Right lobe of liver (tissue), 6 donors: Measurements from ENCODE around the gene FGGY. TPM values are rescaled to one million over a fixed set of nuclear protein-coding genes. Genes with fewer than 3 reads are reported as not detected.

Source experiments
- ATAC-seq, 4 donors: fragments of 200-7000 bp; cut with Tn5 transposase; one replicate each; pipeline ENCODE4 v1.9.1; 2020; ENCODE audit warnings: mild to moderate bottlenecking in 4 of 4, moderate library complexity in 4 of 4
- DNase-seq, 3 donors: peaks; one replicate each; pipeline ENCODE4 v3.0.0-alpha.2; 2020
- H3K27ac ChIP-seq, 3 donors: fragments of 200-600 bp; one replicate each; pipeline ENCODE4 v1.8.0; 2022
- H3K27me3 ChIP-seq, 2 donors: fragments of 200-600 bp; one replicate each; pipeline ENCODE4 v1.8.0; 2022
- H3K36me3 ChIP-seq, 4 donors: fragments of 200-600 bp; sonication (generic) in 1 of 4; one replicate each; pipeline versions ENCODE4 v1.5.1 to v1.8.0; 2017 to 2022; ENCODE audit warnings: control low read depth in 1 of 4
- H3K4me1 ChIP-seq, 4 donors: fragments of 200-600 bp; sonication (generic) in 1 of 4; one replicate each; pipeline versions ENCODE4 v1.5.1 to v1.8.0; 2017 to 2022; ENCODE audit warnings: control low read depth in 1 of 4
- H3K4me3 ChIP-seq, 3 donors: fragments of 200-600 bp; one replicate each; pipeline ENCODE4 v1.8.0; 2022
- H3K9me3 ChIP-seq, 4 donors: fragments of 200-600 bp; sonication (generic) in 1 of 4; one replicate each; pipeline versions ENCODE4 v1.5.1 to v1.8.0; 2017 to 2022; ENCODE audit warnings: control low read depth in 1 of 4
- POLR2A ChIP-seq: fragments of 450-650 bp; IDR thresholded peaks from one replicate; pipeline ENCODE4 v1.6.1; 2017; ENCODE audit warnings: antibody characterized with exemption, mild to moderate bottlenecking
- WGBS: methylation state at CpG from one replicate; pipeline ENCODE4 v1.1.6; 2018; ENCODE audit warnings: low coverage, low lambda C conversion rate; ENCODE audit not compliant: insufficient coverage; ENCODE audit errors: missing lambda C conversion rate; 5-methylcytosine and 5-hydroxymethylcytosine counted together
- intact Hi-C, 2 donors: fragments of 100-400 bp; cut with DNase I; formaldehyde crosslinking; loops; one replicate each; pipeline versions ENCODE4 v1.11.2 to v1.14.1; 2022
- total RNA-seq, 6 experiments: library from RNA; depleted of rRNA in 2 of 6; stranded (reverse); fragments of >200 nt in 2 of 6; fragmentation: NEBNext Ultra II Directional in 3 of 6; extraction: Animal tissue kit (Norgen Biotek cat#: 25700) in 3 of 6; gene quantifications; one replicate each; pipeline versions ENCODE4 v1.1.0 to v1.2.4, GENCODE V29; 2016 to 2023
- TF ChIP-seq, protein P1 (sequence below), 4 donors: fragments of 200-600 bp in 3 of 4; fragments of 450-650 bp in 1 of 4; IDR thresholded peaks; one replicate each; pipeline versions ENCODE4 v1.5.1 to v1.8.0; 2016 to 2022; ENCODE audit warnings: antibody characterized with exemption in 4 of 4, mild to moderate bottlenecking in 2 of 4
- donor health status: DM: no; HTN: yes; CAD: no.
- donor health status: DM: no; HTN: no; CAD: no.
- donor health status: DM: no; HTN: no; CAD: no.
- donor health status: DM: no; HTN: yes; CAD: no.
- donor health status: DM: no; HTN: yes; CAD: no.

FGGY gene
- total RNA-seq, 6 experiments from 2014 or later: 45.5 to 84.2 (median 58.7) TPM

DNA sequence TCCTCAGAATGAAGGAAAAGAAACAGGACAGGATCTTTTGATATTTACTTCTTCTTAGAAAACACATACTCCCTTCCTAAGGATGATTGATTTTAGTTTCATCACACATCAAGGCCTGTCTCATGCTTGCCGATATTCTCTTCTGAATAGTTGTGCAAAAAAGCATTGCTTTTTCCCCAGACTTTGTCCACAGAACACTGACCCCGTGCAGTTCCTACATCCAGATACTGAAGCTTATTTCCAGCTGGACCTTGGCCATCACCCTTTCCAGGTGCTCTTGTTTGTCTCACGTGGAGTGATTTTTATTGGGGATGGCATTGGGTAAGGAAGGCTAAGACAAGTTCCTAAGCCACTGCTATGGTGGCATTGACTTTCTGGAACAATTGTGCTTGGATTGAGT is 320.5 kb downstream of the FGGY start:
- no peak for TF ChIP-seq POLR2A
- TF ChIP-seq, protein P1, sequence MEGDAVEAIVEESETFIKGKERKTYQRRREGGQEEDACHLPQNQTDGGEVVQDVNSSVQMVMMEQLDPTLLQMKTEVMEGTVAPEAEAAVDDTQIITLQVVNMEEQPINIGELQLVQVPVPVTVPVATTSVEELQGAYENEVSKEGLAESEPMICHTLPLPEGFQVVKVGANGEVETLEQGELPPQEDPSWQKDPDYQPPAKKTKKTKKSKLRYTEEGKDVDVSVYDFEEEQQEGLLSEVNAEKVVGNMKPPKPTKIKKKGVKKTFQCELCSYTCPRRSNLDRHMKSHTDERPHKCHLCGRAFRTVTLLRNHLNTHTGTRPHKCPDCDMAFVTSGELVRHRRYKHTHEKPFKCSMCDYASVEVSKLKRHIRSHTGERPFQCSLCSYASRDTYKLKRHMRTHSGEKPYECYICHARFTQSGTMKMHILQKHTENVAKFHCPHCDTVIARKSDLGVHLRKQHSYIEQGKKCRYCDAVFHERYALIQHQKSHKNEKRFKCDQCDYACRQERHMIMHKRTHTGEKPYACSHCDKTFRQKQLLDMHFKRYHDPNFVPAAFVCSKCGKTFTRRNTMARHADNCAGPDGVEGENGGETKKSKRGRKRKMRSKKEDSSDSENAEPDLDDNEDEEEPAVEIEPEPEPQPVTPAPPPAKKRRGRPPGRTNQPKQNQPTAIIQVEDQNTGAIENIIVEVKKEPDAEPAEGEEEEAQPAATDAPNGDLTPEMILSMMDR (IDR thresholded peaks at IDR 0.05): no peak
- H3K9me3 ChIP-seq: no peaks in the 10 kb centered on the region
- H3K36me3 ChIP-seq: no peaks in the 10 kb centered on the region
- WGBS: 26% methylated on average over 3 of the region's 3 CpGs
- DNase-seq (peak in 1 of 3 donors; percentile 59), ATAC-seq (peak; percentile 28 to 85 (median 66))
- H3K4me3 ChIP-seq: no peak overlapping the region
- peaks cover 0 to 19% (median 0%) of the 10 kb centered on the region in 4 donors for H3K4me1 ChIP-seq
- H3K27ac ChIP-seq: no peak overlapping the region
- intact Hi-C loops: no loop called here
- H3K27me3 ChIP-seq: no peaks in the 10 kb centered on the region

DNA sequence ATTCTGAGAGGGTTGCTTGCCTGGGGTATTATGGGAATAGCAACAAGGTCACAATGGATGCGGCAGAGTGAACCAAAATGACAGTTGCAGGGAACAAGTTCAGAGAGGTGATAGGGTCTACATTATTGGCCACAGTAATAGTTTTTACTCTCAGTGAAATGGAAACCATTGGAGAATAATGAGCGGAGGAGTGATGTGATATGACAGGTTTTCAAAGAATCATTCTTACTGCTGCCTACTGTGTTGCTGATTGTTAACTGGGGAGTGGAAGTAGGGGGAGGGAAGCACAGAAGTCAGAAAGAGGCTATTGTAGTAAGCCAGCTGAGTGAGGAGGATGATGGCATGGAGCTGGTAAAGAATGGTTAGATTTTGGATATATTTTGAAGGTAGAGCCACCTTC is 322.7 kb downstream of the FGGY start:
- WGBS: 94% methylated on average over 2 of the region's 2 CpGs
- Histone ChIP-seq H3K4me1 (peaks cover 0 to 21% (median 0%) of the 10 kb centered on the region in 4 donors), H3K27me3 (no peaks in the 10 kb centered on the region), H3K9me3 (no peaks in the 10 kb centered on the region), H3K4me3 (no peak overlapping the region), H3K36me3 (no peaks in the 10 kb centered on the region), H3K27ac (no peak overlapping the region)
- no peak for DNase-seq
- TF ChIP-seq POLR2A: no peak
- TF ChIP-seq, protein P1 (IDR thresholded peaks at IDR 0.05): no peak
- intact Hi-C loops: no loop called here
- no peak for ATAC-seq

DNA sequence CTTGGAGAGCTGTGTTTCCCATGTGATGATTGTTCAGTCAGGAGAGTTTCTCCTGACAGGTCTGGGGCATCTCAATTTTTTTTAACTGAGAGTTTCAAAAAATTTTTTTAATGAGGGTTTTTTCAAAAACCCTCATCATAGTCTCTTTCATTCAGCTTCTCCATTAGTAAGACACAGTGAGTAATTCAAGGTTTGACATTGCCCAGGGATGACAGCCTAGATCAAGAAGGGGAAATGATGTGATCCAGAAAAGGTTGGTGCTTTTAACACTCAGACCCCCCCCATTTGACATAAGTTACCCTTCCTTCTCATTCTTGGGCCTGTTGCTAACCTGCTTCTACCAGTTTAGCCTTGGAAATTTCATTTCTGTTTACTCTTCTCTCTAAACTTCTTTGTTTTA is 328.5 kb downstream of the FGGY start:
- Histone ChIP-seq H3K4me3 (no peak overlapping the region), H3K27ac (no peak overlapping the region), H3K36me3 (peaks cover 0 to 8% (median 0%) of the 10 kb centered on the region in 4 donors), H3K9me3 (no peaks in the 10 kb centered on the region), H3K27me3 (no peaks in the 10 kb centered on the region), H3K4me1 (peaks cover 0 to 9% (median 0%) of the 10 kb centered on the region in 4 donors)
- DNase-seq: no peak
- intact Hi-C loops: no loop called here
- TF ChIP-seq, protein P1 (IDR thresholded peaks at IDR 0.05): no peak
- no peak for TF ChIP-seq POLR2A
- ATAC-seq: no peak

DNA sequence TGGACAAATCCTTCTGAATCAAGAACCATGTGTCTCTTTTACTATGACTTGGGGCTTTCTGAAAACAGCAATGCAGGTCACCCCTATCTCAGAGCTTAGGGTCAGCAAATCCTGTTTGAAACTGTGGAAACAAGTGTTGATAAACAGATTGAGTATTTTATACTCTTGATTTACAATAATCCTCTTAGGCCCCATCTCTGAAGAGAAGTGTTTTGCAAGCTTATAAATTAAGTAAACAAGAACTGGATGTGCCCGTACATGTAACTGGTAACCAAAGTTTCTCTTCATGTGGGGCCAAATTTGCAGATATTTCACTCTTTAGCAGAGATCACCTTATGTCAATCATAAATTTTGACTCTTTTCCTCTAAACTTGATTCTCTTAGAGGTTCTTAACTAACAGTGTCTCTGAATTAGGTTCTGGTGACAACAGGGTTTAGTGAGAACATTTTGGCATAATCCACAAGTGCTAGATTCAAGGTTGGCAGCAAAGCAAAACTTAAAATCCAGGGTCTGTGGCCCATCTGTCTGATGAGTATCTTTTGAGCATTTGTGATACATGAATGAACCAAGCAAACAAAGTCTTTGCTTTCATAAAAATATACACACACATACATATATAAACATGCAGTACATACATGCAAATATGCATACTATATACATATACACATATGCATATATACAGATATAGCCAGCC is 334.8 kb downstream of the FGGY start:
- no peak for TF ChIP-seq POLR2A
- DNase-seq (no peak), ATAC-seq (peak; percentile 22 to 69 (median 58))
- peaks cover 0 to 15% (median 0%) of the 10 kb centered on the region in 4 donors for H3K4me1 ChIP-seq
- no peaks in the 10 kb centered on the region for H3K27me3 ChIP-seq
- H3K9me3 ChIP-seq: no peaks in the 10 kb centered on the region
- peak overlapping the region in 1 of 3 donors; percentile 7 for H3K27ac ChIP-seq
- 16% methylated on average over 1 of the region's 1 CpG for WGBS
- H3K36me3 ChIP-seq: peaks cover 0 to 5% (median 0%) of the 10 kb centered on the region in 4 donors
- intact Hi-C loops: no loop called here
- no peak overlapping the region for H3K4me3 ChIP-seq

DNA sequence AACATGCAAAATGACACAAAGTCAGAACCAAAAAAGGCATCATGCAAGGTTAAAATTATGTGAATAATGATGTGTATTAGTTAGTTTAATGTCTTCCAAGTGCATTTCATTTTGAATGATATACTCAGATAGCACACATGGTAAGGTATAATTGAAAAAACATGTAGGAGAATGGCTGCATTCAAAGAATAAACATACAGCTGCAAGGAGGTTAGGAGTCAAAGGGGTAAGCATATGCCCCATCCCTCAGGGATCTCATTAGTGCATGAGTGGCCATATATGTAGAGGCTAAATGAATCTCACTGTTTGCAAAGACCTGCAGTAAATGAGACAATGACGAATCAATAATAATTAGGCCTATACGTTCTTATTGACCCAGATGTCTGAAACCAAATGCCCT is 338.2 kb downstream of the FGGY start:
- intact Hi-C loops: no loop called here
- Histone ChIP-seq H3K27ac (no peak overlapping the region), H3K27me3 (no peaks in the 10 kb centered on the region), H3K4me1 (peaks cover 0 to 15% (median 0%) of the 10 kb centered on the region in 4 donors), H3K36me3 (peaks cover 0 to 13% (median 0%) of the 10 kb centered on the region in 4 donors), H3K9me3 (no peaks in the 10 kb centered on the region), H3K4me3 (no peak overlapping the region)
- ATAC-seq (no peak), DNase-seq (no peak)
- 83% methylated on average over 2 of the region's 2 CpGs for WGBS
- TF ChIP-seq, protein P1 (IDR thresholded peaks at IDR 0.05): no peak
- no peak for TF ChIP-seq POLR2A
